Uterus (tissue), 2 donors: ENCODE measurements around the gene HDLBP.

Experiments
- CTCF ChIP-seq, 4 experiments: fragments of 200-600 bp in 2 of 4; fragments of 450-650 bp in 2 of 4; sonication (generic) in 2 of 4; IDR thresholded peaks; one replicate each; pipeline ENCODE4 v1.5.1; 2016 to 2019; ENCODE audit warnings: antibody characterized with exemption in 4 of 4, mild to moderate bottlenecking in 2 of 4, moderate library complexity in 1 of 4
- POLR2A ChIP-seq, 2 donors: fragments of 450-650 bp; IDR thresholded peaks; one replicate each; pipeline ENCODE4 v1.6.1; 2016; ENCODE audit warnings: antibody characterized with exemption in 2 of 2, mild to moderate bottlenecking in 1 of 2, moderate library complexity in 1 of 2

DNA sequence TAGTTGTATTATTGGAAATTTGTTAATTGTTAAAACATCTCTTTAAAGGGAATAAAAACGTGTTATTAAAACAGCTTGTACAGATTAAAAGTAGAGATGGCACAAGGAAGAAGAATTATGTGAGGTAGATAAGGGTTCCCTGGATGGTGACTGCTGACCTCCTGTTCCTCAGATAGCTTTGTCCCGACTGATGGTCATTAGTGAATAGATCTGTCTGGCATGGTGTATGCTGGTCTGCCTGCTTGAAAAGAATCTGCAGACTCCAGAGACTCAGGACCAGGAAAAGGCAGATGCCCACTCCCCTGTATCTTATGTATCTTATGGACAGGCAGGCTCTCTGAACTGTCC, 35.0 kb upstream of the HDLBP start:
- no peak for TF ChIP-seq CTCF (IDR thresholded peaks at IDR 0.05)
- no peak for TF ChIP-seq POLR2A (IDR thresholded peaks at IDR 0.05)
